ENCODE results near the gene CPED1.

CPED1 gene

DNA sequence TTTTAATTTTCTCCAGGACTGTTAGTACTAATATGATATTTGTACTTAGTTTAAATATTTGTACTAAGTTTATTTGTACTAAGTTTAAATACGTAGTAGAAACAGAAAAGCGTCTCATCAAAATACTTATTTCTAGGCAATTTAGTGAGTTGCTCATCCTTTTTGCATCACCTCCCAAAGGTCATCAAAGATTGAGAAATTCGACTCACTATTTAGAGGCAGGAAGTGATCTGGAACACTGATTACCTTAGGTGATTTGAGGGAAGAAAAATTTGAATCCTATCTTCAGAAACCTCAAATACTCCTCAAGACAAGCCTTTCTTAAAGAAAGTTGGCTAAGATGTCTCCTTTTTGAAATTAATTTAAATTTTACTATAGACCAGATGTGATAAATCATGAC, 354.8 kb downstream of the CPED1 start:
- TF ChIP-seq, protein P1, sequence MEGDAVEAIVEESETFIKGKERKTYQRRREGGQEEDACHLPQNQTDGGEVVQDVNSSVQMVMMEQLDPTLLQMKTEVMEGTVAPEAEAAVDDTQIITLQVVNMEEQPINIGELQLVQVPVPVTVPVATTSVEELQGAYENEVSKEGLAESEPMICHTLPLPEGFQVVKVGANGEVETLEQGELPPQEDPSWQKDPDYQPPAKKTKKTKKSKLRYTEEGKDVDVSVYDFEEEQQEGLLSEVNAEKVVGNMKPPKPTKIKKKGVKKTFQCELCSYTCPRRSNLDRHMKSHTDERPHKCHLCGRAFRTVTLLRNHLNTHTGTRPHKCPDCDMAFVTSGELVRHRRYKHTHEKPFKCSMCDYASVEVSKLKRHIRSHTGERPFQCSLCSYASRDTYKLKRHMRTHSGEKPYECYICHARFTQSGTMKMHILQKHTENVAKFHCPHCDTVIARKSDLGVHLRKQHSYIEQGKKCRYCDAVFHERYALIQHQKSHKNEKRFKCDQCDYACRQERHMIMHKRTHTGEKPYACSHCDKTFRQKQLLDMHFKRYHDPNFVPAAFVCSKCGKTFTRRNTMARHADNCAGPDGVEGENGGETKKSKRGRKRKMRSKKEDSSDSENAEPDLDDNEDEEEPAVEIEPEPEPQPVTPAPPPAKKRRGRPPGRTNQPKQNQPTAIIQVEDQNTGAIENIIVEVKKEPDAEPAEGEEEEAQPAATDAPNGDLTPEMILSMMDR (IDR thresholded peaks at IDR 0.05; ENCODE audit: low read length, missing control alignments), result no peak
- no peak for DNase-seq (ENCODE audit: low read depth)
- no peak overlapping the region for H3K4me3 ChIP-seq (replicated peaks; ENCODE audit: low read depth, low read length)

GRCh38 chr7:121344093-121344492, 355.6 kb downstream of the CPED1 start:
- H3K4me3 ChIP-seq (replicated peaks; ENCODE audit: low read depth, low read length), result no peak overlapping the region
- TF ChIP-seq, protein P1 (IDR thresholded peaks at IDR 0.05; ENCODE audit: low read length, missing control alignments), result no peak
- no peak for DNase-seq (ENCODE audit: low read depth)

- no peak overlapping the region for H3K4me3 ChIP-seq (replicated peaks; ENCODE audit: low read depth, low read length)
- TF ChIP-seq, protein P1 (IDR thresholded peaks at IDR 0.05; ENCODE audit: low read length, missing control alignments), result no peak
- DNase-seq (ENCODE audit: low read depth), result no peak
Observed at GRCh38 chr7:121344497-121344896, 356.0 kb downstream of the CPED1 start.

Measured in fibroblast of pulmonary artery (primary cell).